HG03558 (cell line): Measurements from ENCODE around the gene TXK.

Source experiments
- ATAC-seq: cut with Tn5 transposase; IDR thresholded peaks from one replicate; pipeline ENCODE4 v1.9.1; 2021; ENCODE audit warnings: moderate number of reproducible peaks; ENCODE audit not compliant: unreplicated experiment; ENCODE audit errors: extremely low read depth

The TXK gene

DNA sequence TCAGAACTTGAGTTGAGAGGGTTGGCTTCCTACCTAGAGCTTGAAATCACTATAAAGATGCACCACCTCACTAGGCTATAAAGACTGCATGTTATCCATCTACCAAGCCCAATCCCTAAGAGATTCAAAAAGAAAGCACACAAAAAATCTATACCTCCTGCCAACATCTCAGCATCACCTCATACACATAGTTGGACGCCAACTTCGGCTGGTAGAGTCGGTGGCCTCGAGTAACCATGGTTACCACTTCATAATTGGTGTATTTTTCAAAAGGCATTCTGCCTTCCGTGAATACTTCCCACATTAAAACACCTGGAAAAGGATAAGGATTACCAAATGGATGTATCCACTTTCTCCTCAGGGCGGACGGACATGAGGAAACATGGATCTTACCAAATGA is 4.5 kb upstream of the TXK start:
- no peak for ATAC-seq

- ATAC-seq: no peak
Measured at GRCh38 chr4:48137846-48138245, 3.8 kb upstream of the TXK start.

GRCh38 chr4:48133669-48134068 is 381 bp downstream of the TXK start:
- no peak for ATAC-seq

GRCh38 chr4:48131736-48132135 is 2.3 kb downstream of the TXK start:
- no peak for ATAC-seq

- ATAC-seq: no peak
Measured at GRCh38 chr4:48130100-48130499, 4.0 kb downstream of the TXK start.

GRCh38 chr4:48129307-48130014 is 4.6 kb downstream of the TXK start:
- ATAC-seq: no peak

- peak; percentile 74 for ATAC-seq
Measured at GRCh38 chr4:48127682-48128404, 6.2 kb downstream of the TXK start.

GRCh38 chr4:48127231-48127630 is 6.8 kb downstream of the TXK start:
- no peak for ATAC-seq

DNA sequence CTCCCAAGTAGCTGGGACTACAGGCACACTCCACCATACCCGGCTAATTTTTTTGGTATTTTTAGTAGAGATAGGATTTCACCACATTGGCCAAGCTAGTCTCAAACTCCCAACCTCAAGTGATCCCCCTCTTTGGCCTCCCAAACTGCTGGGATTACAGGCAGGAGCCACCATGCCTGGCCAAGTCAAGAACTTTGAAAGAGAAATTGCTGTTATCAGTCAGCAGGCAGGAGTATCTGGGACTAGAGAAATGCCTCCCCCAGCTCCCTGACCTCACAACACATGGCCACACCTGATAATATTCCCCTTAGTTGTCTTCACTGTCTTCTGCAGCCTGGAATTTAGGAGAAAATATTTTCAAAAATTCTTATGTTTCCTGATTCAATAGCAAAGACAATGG is 7.4 kb downstream of the TXK start:
- ATAC-seq: no peak

DNA sequence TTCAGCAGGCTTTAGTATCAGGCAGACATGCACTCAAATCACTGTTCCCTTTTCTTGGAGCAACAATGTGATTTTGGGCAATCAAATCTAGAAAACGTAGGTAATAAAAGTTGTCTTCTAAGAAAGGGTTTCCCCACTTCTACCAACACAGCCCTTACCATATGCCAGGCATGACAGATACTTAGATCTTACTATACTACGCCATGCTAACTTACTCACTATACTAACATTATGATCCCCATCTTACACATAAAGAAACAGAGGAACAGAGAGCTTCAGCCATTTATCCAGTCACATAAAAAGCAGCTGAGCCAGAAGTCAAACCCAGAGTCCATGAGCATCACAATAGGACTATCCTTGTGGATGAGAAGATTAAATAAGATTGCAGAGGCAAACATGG is 9.2 kb downstream of the TXK start:
- ATAC-seq: no peak

DNA sequence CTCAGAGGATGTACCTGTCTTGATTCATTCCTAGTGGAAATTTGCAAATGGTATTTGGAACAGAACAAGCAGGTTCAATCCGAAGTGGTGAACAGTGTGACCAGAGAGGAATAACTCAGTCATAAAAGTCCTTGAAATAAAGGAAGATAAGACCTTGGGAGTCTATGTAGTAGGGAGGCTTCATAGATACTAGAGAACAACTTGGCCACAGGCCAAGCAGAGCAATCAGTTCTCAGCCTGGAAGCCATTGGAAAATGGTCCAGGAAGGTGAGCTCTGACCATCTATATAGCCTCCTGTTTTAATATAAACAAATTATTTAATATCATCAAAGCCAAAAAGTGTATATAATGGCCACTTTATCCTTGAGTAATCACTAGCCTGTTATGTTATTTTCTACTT is 11.3 kb downstream of the TXK start:
- no peak for ATAC-seq

- ATAC-seq: no peak
Measured at GRCh38 chr4:48121180-48121579, 12.9 kb downstream of the TXK start.

- no peak for ATAC-seq
Measured at GRCh38 chr4:48120132-48120531, 13.9 kb downstream of the TXK start.

DNA sequence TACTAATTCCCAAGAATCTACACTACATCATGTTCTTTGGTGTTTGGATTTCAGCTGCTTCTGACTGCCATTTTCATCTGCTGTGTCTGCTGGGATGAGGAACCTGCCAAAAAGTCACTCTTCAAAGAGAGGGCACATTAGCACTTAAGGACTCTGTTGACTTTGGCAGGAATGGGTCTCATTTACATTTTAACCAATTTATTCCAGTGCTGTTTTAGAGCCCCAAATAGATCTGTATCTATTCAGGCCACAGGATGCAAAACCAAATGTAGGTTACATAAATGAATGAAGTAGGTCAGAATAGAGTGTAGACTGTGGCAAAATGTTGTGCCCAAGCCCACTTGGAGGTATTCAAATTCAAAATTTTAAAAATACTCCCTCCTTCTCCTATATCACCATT is 14.4 kb downstream of the TXK start:
- no peak for ATAC-seq

- ATAC-seq: no peak
Measured at GRCh38 chr4:48118081-48118480, 16.0 kb downstream of the TXK start.

- no peak for ATAC-seq
Measured at GRCh38 chr4:48116582-48116981, 17.5 kb downstream of the TXK start.

DNA sequence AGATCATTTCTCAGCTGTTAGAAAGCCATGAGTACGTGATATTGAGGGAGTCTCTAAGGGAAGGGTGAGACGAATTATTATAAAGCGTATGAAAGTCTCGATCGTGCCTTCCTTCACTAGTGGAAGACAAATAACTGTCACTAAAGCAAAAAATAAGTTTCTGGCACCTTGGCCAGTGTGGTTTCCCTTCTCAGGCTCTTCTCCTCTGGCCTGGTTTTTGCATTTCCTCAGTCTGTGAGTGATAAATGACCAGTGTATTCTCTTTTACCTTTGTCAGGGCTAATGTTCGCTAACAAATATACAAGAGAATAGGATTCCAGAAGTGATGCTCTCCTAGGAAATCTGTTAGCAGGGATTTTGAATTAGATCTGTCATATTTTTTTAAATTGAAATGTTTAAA is 19.6 kb downstream of the TXK start:
- no peak for ATAC-seq

GRCh38 chr4:48112017-48112667 is 21.9 kb downstream of the TXK start:
- no peak for ATAC-seq

GRCh38 chr4:48110452-48110978 is 23.5 kb downstream of the TXK start:
- ATAC-seq: no peak

- ATAC-seq: peak; percentile 63
Measured at GRCh38 chr4:48109413-48110263, 24.4 kb downstream of the TXK start.
